NCI-H1048 (cell line): Measurements from ENCODE around the gene CDH4.

ENCODE experiments used
- DNase-seq: peaks from one replicate; lab custom pipeline; 2025; lab: John Stamatoyannopoulos, UW

CDH4 gene

DNA sequence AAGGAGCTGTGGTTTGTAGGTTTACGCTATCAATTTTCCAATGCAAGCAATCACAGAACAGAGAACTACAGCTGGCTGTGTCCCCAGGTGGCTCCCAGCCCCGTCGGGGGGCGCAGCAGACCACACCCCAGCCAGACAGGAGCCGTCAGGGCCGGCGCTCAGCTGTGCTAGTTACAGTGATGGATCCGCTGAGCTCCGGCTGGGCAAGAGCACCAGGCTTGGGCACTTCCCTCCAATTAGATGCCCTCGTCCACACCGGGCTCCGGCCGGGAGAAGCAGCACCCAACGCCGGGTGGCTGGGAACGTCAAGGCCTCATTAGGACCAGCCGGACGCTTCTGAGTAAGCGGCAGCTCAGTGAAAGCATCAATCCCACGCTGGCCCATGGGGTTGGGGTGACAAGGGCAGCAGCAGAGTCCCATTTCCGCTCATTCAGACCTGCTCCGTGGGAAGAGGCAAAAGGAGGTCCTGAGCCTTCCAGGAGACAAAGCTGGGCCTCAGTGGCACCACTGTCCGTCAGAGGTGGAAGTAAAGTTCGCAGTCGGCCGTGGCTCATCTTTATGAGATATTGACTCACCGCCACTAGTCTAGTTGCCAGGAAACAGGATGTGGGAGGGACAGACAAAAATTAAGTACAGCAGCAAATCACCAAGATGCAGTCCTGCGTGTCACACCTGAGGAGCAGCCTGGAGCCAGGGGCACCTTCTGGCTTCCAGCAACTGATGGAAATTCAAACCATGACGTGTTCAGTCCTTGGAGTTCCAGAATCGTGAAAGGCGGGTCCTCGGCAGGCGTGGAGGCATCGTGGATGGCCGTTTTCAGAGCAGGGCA lies 649.5 kb downstream of the CDH4 start:
- no peak for DNase-seq

DNA sequence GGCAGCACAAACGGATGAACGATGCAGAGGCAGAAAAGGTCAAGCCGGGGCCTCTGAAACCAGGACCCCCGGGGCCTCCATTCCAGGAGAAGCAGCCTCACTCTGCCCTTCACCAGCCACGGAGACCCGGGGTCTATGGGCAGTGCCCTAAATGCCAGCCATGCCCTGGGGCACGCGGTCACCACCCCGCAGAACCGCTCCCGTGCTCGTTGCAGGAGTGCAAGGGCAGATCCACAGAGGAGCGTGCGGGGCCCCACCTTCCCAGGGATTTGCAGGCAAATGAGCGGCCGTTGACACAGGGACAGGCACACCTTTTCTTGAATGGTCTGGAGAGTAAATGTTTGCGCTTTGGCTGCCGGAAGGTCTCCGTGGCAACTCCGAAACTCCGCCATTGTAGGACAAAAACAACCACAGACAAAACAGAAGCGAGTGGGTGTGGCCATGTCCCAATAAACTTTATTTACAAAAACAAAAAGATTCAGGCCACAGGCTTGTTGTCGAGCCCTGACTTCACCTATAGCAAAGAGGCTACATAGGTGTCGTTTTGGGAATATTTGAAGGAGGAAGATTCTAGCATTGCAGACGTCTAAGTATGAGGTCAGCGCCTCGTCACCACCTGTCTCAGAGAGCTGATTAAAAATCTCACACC lies 650.3 kb downstream of the CDH4 start:
- DNase-seq = no peak

DNA sequence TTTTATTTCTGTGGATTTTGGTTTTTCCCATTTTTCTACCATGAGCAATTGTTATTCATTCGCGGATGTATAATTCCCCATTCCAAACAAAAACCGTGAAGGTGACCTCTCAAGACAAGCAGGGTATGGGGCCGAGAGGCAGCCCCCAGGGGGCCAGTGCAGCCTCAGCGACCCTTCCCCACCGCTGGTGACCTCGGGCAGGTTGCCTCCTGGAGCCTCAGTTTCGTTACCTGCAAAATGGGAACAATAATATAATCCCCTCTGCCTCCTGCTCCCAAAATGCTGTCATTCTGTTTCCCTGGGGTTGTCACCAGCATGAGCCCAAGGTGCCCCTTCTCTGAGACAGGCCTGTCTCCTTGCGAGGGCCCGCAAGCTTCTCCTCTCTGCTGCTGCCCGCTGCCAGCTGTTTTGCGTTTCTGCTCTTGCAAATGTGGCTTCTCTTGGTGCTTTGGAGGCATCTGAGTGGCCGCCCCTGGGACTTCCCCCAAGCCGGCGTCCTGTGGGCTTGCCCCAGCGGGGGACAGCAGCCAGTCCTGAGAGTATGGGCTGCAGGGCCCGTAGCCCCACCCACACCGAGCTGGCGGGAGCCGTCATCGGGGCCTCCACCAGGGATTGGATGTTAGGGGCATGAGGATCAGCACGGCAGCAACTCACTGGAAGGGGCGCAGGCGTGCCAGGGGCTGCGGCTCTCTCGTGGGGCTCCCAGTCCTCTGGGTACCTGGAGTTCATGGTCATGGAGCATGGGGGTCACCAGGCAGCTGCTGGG lies 651.7 kb downstream of the CDH4 start:
- DNase-seq = no peak

DNA sequence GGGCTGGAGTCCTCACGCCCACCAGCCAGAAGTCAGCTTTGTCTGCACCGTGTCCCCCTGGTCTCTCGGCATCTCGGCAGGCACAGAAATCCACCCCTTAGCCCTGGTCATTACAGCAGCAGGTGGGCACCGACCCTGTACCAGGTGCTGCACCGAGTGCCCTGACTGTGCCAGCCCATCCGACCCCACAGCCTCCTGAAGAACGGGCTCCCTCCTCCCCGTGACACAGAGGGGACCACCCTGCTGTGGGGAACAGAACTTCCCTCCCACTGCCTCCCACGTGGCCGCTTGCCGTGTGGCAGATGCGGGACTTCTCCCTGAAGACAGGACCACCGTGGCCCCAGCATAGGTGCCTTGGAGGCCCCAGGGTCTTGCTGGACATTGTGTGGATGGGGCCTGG lies 652.4 kb downstream of the CDH4 start:
- DNase-seq = no peak

DNA sequence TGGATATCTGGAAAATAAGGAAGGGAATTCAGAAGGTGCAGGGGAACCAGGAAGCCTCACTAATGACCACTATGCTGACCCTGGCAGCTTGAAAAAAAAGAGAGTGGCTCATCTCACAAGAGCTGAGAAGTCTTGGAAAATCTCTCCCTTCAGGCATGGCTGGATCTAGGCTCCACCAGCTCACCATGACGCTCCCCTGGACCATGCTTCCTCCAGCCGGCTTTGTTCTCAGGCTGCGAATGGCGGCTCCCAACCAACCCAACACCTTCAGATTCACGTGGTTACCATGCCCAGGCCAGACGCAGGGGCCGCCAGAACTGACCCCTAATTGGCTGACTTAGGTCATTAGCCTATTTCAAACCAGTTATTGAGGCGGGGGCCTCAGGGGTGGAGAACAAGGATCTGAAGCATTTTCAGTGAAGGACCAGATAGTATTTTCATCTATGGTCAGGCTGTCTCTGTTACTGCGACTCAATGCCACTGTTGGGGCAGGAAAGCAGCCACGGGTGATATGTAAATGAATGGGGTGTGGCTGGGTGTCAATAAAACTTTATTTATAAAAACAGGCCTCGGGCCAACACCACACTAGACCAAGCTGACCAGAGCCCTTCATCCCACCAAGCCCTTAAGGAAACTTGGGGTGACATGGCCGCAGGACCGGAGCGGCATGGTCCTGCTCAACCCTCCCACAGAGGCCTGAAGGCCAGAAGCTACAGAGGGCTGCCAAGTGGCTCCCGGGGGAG lies 653.9 kb downstream of the CDH4 start:
- no peak for DNase-seq

DNA sequence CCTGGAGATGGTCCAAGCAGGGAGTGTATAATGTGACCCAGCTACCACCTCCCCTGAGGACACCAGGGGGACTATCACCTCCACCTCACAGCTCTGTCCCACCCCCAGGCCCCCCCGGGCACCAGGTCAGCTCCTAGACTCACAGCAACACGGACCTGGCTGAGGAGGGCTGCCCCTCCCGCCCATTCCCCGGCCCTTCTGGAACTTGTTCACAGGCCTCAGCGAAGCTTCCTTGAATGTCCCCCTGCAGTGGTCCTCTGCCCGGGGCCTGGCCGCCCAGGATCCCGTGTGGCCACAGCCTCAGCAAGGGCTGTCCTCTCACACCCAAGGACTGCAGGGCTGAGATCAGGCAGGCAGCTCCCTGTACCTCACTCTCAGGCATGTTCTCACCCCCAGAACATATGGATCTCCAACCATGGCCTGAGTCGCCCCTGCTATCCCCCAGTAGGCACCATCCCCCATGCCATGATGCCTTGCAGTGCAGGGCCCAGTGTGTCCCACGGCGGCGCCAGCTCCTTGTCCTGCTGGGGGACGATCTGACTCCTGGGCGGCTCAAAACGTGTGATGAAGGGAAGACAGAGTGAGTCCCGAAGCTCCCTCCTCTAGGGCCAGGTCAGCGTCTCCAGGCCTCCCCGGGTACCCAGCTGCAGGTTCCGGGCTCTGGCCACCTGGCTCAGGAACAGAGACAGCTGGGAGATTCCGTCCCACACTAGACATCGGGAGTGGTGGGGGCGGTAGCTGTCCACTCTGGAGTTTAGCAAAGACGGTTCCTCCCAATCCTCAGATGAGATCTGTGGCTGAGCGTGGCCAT lies 655.2 kb downstream of the CDH4 start:
- no peak for DNase-seq

DNA sequence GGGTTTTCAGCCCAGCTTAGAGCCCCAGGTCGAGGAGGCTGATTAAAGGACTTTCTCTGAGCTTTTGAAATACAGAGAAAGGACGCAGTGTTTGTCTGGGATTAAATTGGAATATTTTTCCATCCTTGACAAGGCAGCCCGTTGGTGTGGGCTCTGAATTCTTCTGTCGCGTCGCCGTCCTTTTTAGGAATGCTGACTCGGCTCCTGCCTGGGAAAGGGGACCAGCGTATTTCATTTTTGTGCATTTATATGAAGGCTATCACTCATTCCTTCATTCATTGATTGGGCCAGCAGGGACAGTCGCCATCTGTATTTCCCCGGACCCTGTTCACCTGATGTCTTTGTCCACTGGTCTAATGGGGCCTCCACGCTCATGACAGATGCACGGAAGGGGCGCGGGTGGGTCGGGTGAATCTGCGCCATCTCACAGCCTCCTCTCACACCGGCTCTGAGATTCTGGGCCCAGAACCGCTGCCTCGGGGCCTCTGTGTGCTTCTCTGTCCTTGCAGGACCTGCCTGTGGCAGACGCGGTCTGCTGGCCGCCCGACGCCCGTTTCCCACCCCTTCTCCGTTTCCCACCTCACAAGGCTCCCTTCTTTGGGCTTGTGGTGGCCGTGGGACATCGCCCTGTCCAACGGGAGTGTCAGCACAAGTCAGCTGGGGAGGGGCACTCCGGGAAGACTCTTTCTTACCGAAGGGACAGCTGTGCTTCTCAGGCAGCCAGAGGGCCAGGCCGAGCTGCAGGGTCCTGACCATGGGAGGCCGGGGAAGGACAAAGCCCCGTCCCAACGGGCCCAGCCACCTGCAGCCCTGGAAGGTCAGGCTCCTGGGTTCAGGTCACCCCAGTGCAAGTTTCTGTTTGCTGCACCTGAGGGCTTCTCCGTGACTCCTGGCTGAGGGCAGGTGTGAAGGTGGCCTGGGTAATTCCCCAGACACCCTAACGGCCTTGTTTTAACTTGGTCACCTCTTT lies 656.3 kb downstream of the CDH4 start:
- DNase-seq = no peak

DNA sequence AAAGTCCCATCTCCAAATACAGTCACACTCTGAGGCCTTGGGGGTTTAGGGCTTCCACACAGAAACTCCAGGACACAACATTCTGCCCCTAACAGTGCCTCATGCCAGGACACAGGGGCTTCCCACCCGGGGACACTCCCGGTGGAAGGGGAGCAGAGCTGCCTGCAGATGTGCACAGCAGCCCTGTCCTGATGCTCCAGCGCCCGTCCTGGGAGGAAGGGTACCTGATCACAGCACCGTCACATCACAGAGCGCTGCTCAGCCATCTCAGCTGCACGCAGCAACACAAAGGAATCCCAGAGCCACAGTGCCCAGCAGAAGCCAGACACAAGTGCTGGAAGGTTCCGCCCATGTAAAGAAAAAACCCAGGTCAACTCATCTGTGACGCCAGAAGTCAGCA lies 657.0 kb downstream of the CDH4 start:
- no peak for DNase-seq

DNA sequence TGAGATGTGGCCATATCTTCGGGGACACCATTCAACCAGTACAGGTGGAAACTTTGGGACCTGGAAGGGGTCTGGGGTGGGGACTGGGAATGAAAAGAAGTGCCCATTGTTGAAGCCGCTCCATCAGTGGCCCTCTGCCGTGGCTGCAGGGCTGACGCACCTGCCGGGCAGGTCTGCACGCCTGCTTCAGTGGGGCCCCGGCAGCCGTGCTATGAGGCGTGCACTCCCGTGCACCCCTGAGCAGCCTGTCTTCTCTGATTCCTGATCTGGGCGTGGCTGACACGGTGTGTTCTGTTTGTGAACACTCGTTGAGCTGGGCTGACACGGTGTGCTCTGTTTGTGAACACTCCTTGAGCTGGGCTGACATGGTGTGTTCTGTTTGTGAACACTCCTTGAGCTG lies 657.8 kb downstream of the CDH4 start:
- DNase-seq = no peak

DNA sequence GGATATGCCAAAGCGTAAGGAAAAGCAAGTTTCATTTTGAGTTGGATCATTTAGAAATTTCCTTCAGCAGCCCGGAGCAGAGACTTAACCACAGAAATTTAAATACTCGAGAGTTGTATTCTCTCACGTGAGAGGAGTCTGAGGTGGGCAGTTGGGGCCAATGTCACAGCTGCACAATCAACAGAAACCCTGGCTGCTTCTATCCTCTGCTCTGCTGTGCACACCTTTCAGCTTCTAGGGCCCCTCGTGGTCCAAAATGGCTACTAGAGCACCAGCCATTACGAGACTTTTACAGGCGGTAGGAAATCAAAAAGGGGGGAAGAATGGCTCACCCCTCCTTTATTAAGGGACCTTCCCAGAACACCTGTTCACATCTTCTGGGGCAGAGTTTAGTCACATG lies 659.8 kb downstream of the CDH4 start:
- DNase-seq = no peak

DNA sequence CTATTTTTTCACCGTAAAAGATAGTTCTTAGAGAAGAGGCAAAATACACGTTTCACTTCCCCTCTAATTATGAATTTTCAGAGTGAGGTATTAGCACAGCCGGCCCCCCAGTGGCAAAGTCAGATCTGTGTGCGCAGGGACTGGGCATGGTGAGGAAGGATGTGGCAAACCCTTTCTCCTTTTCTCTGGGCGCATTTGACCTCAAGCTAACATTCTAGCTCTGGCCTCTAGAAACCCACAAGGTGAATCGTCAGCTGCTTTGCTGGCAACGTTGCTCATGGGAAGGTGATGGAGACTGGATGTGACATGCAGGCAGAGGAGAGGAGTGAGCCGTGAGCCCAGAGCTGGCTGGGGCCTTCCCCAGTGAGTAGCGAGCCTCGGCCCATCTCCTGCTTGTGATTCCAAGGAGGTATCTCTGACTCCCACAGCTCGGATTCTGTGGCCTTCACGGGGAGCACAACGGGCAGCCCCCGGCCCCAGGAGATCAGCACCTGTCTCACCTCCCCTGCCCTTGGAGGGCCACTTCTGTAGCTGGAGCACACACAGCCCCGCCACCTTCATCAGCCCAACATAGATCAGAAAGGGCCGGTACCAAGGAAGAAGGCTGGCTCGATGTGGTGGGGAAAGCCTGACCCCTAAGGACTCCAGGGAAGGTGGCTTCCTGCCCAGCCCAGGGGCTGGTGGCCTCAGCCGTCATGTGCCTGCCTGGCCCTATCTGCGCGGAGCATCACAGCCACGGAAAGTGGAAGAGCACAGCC lies 660.8 kb downstream of the CDH4 start:
- no peak for DNase-seq

DNA sequence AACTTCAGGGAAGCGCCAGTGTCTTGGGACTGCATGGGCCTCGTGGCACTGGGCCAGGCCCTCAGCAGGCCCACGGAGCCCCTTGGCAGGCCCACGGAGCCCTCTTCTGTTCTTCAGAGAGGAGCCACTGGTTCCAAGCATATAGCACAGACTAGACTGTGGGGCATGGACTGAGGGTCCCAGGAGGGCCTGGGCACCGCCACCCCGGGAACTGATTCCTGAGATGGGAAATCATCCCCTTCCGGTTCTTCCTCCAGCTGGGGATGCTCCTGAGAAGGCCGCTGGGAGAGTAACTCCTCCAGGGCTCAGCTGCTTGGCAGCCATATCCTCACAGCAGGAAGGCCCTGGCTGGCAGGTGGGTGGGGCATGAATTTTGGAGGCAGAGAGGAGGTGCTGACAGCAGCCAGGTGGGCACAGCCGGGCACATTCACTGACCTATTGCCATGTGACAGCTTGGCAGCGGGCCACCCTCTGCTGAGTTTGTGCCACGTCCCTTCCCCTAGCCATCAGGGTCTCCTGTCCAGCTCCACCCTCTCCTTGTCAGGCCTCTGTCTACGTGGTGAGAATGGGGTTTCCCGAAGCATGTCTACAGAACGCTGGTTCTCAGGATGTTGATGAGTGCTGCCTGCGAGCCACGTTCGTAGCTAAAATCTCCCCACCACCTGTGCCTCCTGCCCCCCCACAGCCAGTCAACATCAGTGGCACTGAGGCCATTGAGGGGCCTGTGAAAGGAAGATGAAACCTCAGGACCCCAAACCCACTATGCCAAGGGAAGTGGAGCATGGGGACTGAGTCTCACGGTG lies 661.6 kb downstream of the CDH4 start:
- DNase-seq = no peak

DNA sequence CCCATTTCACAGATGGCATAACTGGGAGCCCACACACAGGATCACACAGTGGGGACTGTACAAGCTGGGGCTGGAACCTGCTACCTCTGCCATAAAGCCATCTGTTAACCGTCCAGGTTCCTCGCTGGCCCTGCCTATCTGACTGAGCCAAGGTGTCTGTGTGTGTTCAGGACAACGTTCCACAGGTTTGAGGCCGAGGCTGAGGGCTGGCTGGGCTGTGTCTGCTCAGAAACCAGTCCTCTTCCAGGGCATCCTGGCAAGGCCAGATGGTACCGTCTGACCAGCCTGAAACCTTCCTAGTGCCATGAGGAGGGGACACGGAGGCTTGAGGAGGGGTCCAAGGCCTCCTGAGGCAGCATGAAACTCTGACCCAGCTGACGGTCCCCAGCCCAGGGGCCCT lies 663.0 kb downstream of the CDH4 start:
- DNase-seq = no peak

DNA sequence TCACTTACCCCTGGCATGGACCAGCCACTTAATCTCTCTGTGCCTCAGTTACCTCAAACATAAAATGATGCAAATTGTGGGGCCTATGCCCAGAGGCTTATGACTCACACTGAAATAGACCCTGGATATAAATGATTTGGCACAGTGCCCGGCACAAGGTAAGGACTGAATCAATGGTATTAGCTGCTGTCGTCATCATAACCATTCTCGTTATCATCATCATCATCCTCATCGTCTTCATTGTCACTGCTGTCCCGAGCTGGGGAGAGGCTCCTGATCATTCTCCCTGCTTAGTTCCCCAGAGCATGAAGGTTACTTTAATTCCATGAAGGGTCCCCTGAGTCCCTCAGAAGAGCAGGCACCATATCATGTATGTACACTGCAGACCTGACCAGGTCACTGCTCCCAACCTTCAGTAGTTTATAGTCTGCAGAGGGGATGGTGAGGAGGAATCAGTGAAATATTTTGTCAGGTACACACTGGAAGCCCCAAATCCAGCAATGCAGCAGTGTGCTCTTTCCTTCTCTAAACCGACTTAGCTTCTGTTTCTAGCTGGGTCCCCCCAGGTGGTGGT lies 664.3 kb downstream of the CDH4 start:
- DNase-seq = no peak

DNA sequence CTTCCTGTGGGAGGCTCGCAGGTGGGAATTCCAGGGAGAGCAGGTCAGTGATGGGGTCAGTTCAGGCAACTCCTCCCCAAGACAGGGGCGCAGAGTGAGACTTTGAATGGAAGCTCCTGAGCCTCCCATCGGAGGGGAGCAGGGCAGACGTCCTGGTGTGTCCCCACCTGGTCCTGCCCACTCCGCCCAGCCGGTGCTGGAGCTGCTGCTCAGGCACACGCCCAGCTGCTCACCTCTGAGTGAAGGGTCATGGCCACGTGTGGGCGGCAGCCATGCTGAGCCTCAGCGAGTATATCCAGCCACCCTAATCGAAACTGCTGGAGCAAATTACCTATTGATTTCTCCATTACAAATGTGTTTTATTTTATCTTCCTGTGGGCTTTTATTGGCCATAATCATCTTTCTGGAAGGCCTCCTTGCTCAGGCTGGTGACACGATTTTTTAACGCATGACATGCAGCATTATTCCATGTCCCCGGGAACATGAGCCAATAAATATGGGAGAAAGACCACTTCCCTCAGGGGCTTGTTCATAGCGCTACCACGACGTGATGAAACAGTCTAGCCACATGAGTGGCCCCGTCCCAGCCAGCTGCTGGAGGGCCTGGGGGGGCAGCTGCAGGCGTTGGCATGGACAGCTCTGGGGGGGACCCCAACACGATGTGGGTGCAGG lies 665.5 kb downstream of the CDH4 start:
- DNase-seq = no peak

DNA sequence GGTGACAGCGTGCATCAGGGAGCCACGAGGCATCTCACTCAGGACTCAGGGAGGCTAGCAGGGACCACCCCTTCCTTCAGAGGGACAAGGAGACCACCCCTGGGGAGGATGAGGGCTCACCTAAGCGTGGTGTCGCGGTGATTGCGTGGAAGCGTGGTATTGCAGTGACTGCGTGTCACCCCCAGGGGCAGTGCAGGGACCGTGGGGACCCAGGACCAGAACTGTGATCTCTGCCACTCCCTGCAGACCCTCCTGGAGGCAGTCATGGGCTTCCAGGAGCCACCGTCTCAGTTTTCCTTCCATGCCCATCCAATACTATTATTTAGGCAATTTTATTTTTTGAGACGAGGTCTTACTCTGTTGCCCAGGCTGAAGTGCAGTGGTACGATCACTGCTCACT lies 666.5 kb downstream of the CDH4 start:
- no peak for DNase-seq

DNA sequence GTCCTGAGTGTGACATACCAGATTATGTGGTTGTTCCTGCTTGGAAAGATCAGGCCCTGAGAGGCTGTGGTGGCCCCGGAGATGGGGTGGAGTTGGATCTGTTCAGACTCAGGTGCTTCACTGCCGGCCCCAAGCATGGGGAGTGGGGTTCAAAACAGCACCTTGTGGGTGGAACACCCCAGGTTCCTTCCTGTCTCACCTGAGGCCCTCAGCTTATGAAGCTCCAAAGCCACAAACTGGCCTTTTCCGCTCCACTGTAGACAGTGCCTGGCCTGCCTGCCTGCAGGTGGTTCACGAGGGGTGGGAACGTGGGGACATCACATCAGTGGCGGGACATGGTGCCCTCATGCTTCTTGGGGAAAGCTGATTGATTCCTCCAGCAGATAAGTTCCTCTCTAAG lies 667.2 kb downstream of the CDH4 start:
- no peak for DNase-seq
